Retinal pigment epithelial cell (primary cell): ENCODE data around the gene ELAVL1.

Source experiments
- DNase-seq: peaks from one replicate; pipeline ENCODE4 v3.0.0-alpha.2; 2010; ENCODE audit warnings: low read depth
- H3K4me3 ChIP-seq: 2 replicates; pipeline ENCODE4 v1.5.1; 2011; ENCODE audit warnings: mild to moderate bottlenecking, low read length, control low read depth, moderate library complexity
- CTCF ChIP-seq: conservative IDR thresholded peaks from 2 replicates; pipeline ENCODE4 v1.5.1; 2011; ENCODE audit warnings: low read depth, low read length, control low read depth, inconsistent platforms

Gene ELAVL1

GRCh38 chr19:7983995-7984837 lies 21.2 kb downstream of the ELAVL1 start:
- no peak for DNase-seq
- H3K4me3 ChIP-seq = no peak overlapping the region
- TF ChIP-seq CTCF = no peak

- no peak overlapping the region for H3K4me3 ChIP-seq
- DNase-seq = no peak
- no peak for TF ChIP-seq CTCF
Measured at GRCh38 chr19:7983286-7983950, 22.0 kb downstream of the ELAVL1 start.

- no peak for TF ChIP-seq CTCF
- DNase-seq = no peak
- H3K4me3 ChIP-seq = no peak overlapping the region
Measured at GRCh38 chr19:7982651-7983099, 22.8 kb downstream of the ELAVL1 start.

GRCh38 chr19:7982103-7982502 lies 23.3 kb downstream of the ELAVL1 start:
- TF ChIP-seq CTCF = no peak
- H3K4me3 ChIP-seq = no peak overlapping the region
- DNase-seq = no peak

GRCh38 chr19:7981661-7982060 lies 23.8 kb downstream of the ELAVL1 start:
- no peak for DNase-seq
- H3K4me3 ChIP-seq = no peak overlapping the region
- no peak for TF ChIP-seq CTCF

GRCh38 chr19:7981199-7981598 lies 24.2 kb downstream of the ELAVL1 start:
- TF ChIP-seq CTCF = no peak
- DNase-seq = no peak
- no peak overlapping the region for H3K4me3 ChIP-seq
